Brain microvascular endothelial cell (primary cell): ENCODE results near the gene CIAO2B.
"Not testable (repeated sequence)": the region's sequence is repeated elsewhere in the genome, so short reads cannot be mapped to it uniquely, and the experiment has no call there.

Experiments
- DNase-seq: peaks from one replicate; pipeline ENCODE4 v3.0.0-alpha.2; 2020
- H3K27ac ChIP-seq: fragments of 250-450 bp; sonication (Bioruptor Pico); 2 replicates; pipeline ENCODE4 v1.5.1; 2020; ENCODE audit warnings: mild to moderate bottlenecking, moderate library complexity
- H3K27me3 ChIP-seq: fragments of 250-450 bp; sonication (Bioruptor Pico); replicated peaks from 2 replicates; pipeline ENCODE4 v1.5.1; 2020; ENCODE audit warnings: mild to moderate bottlenecking
- H3K36me3 ChIP-seq: fragments of 250-450 bp; sonication (Bioruptor Pico); replicated peaks from 2 replicates; pipeline ENCODE4 v1.5.1; 2020; ENCODE audit warnings: mild to moderate bottlenecking
- H3K4me3 ChIP-seq: 2 replicates; pipeline ENCODE4 v1.5.1; 2011; ENCODE audit warnings: low read depth, mild to moderate bottlenecking, control low read depth, low read length, moderate library complexity
- in situ Hi-C: cut with HindIII; loops from 2 replicates; pipeline ENCODE4 v1.10.0; 2017; ENCODE audit warnings: low sequenced_read_pairs, low pct_ligation_motif_present
- TF ChIP-seq, protein P1 (sequence below): IDR thresholded peaks from 2 replicates; pipeline ENCODE4 v1.5.1; 2011; ENCODE audit warnings: low read depth, mild to moderate bottlenecking, moderate library complexity, low read length, control low read depth, inconsistent platforms; ENCODE audit errors: missing control alignments

The CIAO2B gene

DNA sequence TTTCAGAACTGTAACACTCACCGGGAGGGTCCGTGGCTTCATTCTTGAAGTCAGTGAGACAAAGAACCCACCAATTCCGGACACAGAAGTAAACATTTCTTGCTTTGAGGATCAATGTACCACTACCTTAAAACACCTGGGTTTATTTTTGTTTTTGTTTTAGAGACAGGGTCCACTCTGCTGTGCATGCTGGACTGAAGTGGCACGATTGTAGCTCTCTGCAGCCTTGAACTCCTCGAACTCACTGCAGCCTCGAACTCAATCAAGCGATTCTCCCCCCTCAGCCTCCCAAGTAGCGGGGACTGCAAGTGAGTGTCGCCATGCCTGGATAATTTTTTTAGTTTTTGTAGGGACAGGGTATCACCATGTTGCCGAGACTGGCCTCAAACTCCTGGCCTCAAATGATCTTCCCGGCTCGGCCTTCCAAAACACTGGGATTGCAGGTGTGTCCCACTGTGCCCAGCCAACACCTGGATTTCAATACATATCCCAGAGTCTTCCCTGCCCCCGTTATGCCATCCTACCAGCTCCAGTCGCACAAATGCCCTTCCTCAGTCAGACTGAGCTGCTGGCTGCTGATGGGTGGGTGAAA lies 41.2 kb upstream of the CIAO2B start:
- Histone ChIP-seq H3K4me3 (no peak overlapping the region), H3K27ac (no peak overlapping the region), H3K27me3 (no peaks in the 10 kb centered on the region), H3K36me3 (no peaks in the 10 kb centered on the region)
- no peak for DNase-seq
- in situ Hi-C loops = no loop called here
- TF ChIP-seq, protein P1, sequence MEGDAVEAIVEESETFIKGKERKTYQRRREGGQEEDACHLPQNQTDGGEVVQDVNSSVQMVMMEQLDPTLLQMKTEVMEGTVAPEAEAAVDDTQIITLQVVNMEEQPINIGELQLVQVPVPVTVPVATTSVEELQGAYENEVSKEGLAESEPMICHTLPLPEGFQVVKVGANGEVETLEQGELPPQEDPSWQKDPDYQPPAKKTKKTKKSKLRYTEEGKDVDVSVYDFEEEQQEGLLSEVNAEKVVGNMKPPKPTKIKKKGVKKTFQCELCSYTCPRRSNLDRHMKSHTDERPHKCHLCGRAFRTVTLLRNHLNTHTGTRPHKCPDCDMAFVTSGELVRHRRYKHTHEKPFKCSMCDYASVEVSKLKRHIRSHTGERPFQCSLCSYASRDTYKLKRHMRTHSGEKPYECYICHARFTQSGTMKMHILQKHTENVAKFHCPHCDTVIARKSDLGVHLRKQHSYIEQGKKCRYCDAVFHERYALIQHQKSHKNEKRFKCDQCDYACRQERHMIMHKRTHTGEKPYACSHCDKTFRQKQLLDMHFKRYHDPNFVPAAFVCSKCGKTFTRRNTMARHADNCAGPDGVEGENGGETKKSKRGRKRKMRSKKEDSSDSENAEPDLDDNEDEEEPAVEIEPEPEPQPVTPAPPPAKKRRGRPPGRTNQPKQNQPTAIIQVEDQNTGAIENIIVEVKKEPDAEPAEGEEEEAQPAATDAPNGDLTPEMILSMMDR = no peak

DNA sequence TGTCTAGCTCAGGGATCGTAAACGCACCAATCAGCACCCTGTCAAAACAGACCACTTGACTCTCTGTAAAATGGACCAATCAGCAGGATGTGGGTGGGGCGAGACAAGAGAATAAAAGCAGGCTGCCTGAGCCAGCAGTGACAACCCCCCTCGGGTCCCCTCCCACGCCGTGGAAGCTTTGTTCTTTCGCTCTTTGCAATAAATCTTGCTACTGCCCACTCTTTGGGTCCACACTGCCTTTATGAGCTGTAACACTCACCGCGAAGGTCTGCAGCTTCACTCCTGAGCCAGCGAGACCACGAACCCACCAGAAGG lies 40.7 kb upstream of the CIAO2B start:
- H3K27ac ChIP-seq, in situ Hi-C loops, DNase-seq, H3K36me3 ChIP-seq, H3K27me3 ChIP-seq, H3K4me3 ChIP-seq: not testable (repeated sequence)

DNA sequence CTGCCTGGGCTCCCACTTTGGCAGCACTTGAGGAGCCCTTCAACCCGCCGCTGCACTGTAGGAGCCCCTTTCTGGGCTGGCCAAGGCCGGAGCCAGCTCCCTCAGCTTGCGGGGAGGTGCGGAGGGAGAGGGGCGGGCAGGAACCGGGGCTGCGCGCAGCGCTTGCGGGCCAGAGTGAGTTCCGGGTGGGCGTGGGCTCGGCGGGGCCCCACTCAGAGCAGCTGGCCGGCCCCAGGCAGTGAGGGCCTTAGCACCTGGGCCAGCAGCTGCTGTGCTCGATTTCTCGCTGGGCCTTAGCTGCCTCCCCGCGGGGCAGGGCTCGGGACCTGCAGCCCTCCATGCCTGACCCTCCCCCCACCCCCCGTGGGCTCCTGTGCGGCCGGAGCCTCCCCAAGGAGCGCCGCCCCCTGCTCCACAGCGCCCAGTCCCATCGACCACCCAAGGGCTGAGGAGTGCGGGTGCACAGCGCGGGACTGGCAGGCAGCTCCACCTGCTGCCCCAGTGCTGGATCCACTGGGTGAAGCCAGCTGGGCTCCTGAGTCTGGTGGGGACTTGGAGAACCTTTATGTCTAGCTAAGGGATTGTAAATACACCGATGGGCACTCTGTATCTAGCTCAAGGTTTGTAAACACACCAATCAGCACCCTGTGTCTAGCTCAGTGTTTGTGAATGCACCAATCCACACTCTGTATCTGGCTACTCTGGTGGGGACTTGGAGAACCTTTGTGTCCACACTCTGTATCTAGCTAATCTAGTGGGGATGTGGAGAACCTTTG lies 40.1 kb upstream of the CIAO2B start:
- H3K4me3 ChIP-seq, DNase-seq, in situ Hi-C loops, H3K36me3 ChIP-seq, H3K27ac ChIP-seq, H3K27me3 ChIP-seq: not testable (repeated sequence)

DNA sequence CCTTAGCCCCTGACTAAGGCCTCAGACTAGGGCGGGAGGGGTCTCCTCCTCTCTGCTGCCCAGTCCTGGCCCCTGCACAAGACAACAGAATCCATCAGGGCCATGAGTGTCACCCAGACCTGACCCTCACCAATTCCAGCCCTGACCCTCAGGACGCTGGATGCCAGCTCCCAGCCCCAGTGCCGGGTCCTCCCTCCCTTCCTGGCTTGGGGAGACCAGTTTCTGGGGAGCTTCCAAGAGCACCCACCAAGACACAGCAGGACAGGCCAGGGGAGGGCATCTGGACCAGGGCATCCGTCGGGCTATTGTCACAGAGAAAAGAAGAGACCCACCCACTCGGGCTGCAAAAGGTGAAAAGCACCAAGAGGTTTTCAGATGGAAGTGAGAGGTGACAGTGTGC lies 39.5 kb upstream of the CIAO2B start:
- TF ChIP-seq, protein P1 = no peak
- Histone ChIP-seq H3K36me3 (no peaks in the 10 kb centered on the region), H3K27ac (no peak overlapping the region), H3K27me3 (no peaks in the 10 kb centered on the region), H3K4me3 (no peak overlapping the region)
- in situ Hi-C loops = no loop called here
- no peak for DNase-seq

DNA sequence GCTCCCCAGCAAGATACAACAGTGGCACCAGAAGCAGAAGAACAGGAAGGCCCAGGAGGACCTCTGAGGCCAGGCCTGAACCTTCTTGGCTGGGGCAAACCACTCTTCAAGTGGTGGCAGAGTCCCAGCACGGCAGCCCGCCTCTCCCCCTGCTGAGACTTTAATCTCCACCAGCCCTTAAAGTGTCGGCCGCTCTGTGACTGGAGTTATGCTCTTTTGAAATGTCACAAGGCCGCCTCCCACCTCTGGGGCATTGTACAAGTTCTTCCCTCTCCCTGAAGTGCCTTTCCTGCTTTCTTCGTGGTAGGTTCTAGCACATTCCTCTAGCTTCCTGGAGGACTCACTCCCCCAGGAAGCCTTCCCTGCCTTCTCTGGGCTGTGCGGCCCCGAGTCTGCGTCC lies 38.8 kb upstream of the CIAO2B start:
- TF ChIP-seq, protein P1 = no peak

DNA sequence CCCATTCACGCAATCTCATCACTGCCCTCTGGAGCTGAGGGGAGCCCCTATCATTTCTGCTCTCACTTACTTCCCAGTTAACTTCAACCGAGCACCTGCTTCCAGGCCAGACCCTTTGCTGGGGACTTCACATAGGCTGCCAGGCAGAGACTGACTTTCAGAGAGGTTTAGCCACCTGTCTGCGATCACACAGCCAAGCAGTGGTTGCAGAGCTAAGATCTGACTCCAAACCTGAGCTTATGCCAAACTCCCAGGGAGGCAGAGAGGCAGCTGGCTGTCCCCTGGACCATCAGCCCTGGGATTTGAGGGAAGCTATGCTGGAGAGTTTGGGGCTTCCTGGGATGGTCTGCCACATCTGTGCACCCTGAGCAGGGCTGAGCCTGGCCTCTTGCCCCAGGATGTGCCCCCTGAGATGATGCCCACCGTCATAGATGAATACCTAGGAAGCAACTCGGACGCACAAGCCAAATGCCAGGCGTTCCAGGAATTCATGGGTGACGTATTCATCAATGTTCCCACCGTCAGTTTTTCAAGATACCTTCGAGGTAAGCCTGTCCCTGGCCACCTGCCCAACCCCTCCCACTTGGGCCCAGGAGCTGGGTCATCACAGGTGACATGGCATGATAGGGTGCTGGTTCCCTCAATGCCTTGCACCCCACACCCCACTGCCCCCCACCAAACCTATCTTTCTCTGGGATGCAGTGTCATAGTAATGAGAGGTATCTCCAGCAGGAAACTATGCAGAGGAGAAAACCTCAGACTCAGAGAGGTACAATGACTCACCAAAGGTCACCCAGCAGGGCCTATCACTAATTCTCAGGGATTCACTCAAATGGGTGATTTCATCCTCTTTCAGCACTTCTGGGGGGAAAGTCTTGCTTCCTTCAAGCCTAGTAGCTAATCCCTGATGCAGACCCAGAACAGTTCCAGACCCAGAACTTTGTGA lies 36.8 kb upstream of the CIAO2B start:
- DNase-seq = peak; percentile 48
- H3K27me3 ChIP-seq = no peaks in the 10 kb centered on the region
- TF ChIP-seq, protein P1 = no peak

More for the DNA sequence above, 38.8 kb upstream of the CIAO2B start:
- DNase-seq = no peak
- in situ Hi-C loops = no loop called here
- Histone ChIP-seq H3K36me3 (no peaks in the 10 kb centered on the region), H3K27ac (no peak overlapping the region), H3K27me3 (no peaks in the 10 kb centered on the region), H3K4me3 (no peak overlapping the region)

More for the DNA sequence above, 36.8 kb upstream of the CIAO2B start:
- Histone ChIP-seq H3K4me3 (no peak overlapping the region), H3K27ac (no peak overlapping the region), H3K36me3 (no peaks in the 10 kb centered on the region)
- in situ Hi-C loops = no loop called here
